ENCODE measurements around the gene TXNRD3.

Gene TXNRD3

GRCh38 chr3:126654571-126655383, at the start of gene TXNRD3:
Gene TXNRD3 (minus strand): TSS chr3:126655124.
- peak; percentile 65 for DNase-seq (ENCODE audit: low read depth)

- peak; percentile 94 for DNase-seq (ENCODE audit: low read depth)
Measured at GRCh38 chr3:126703512-126704493, 48.9 kb upstream of the TXNRD3 start, which contains the start of gene CHCHD6. Gene CHCHD6 (plus strand): TSS chr3:126704240. CDS start chr3:126704313, 73 bp downstream.

GRCh38 chr3:126699011-126699410, 44.1 kb upstream of the TXNRD3 start:
- DNase-seq (ENCODE audit: low read depth), result no peak

- no peak for DNase-seq (ENCODE audit: low read depth)
Measured at GRCh38 chr3:126696701-126697267, 41.9 kb upstream of the TXNRD3 start.

- no peak for DNase-seq (ENCODE audit: low read depth)
Measured at GRCh38 chr3:126693921-126694320, 39.0 kb upstream of the TXNRD3 start.

- no peak for DNase-seq (ENCODE audit: low read depth)
Measured at GRCh38 chr3:126692858-126693257, 37.9 kb upstream of the TXNRD3 start.

GRCh38 chr3:126691765-126692164, 36.8 kb upstream of the TXNRD3 start:
- no peak for DNase-seq (ENCODE audit: low read depth)

GRCh38 chr3:126685493-126685892, 30.6 kb upstream of the TXNRD3 start:
- no peak for DNase-seq (ENCODE audit: low read depth)

GRCh38 chr3:126685021-126685420, 30.1 kb upstream of the TXNRD3 start:
- DNase-seq (ENCODE audit: low read depth), result no peak

GRCh38 chr3:126684218-126684751, 29.4 kb upstream of the TXNRD3 start:
- DNase-seq (ENCODE audit: low read depth), result no peak

GRCh38 chr3:126683069-126683468, 28.1 kb upstream of the TXNRD3 start:
- DNase-seq (ENCODE audit: low read depth), result no peak

- DNase-seq (ENCODE audit: low read depth), result no peak
Measured at GRCh38 chr3:126682009-126682408, 27.1 kb upstream of the TXNRD3 start.

GRCh38 chr3:126680667-126681055, 25.7 kb upstream of the TXNRD3 start:
- DNase-seq (ENCODE audit: low read depth), result no peak

- DNase-seq (ENCODE audit: low read depth), result no peak
Measured at GRCh38 chr3:126679831-126680666, 25.1 kb upstream of the TXNRD3 start.

GRCh38 chr3:126679318-126679751, 24.4 kb upstream of the TXNRD3 start:
- DNase-seq (ENCODE audit: low read depth), result peak; percentile 66

- DNase-seq (ENCODE audit: low read depth), result no peak
Measured at GRCh38 chr3:126678693-126679317, 23.9 kb upstream of the TXNRD3 start.

GRCh38 chr3:126677862-126678503, 23.1 kb upstream of the TXNRD3 start:
- no peak for DNase-seq (ENCODE audit: low read depth)

- no peak for DNase-seq (ENCODE audit: low read depth)
Measured at GRCh38 chr3:126676919-126677705, 22.2 kb upstream of the TXNRD3 start.

GRCh38 chr3:126672741-126673140, 17.8 kb upstream of the TXNRD3 start:
- no peak for DNase-seq (ENCODE audit: low read depth)

All from activated T-helper 9 cell treated with anti-CD3 and anti-CD28 coated beads, Interleukin-2, amount 50 U/mL, for 16 hours (primary cell).